Endodermal cell (in vitro differentiated cells): Measurements from ENCODE around the gene SORCS2. TPM values are rescaled to one million over a fixed set of nuclear protein-coding genes. Genes with fewer than 3 reads are reported as not detected.

Experiments used
- DNase-seq: peaks from one replicate; pipeline ENCODE4 v3.0.0-alpha.2; 2017
- H3K27ac ChIP-seq: 2 replicates; pipeline ENCODE4 v1.5.1; 2013; ENCODE audit warnings: mild to moderate bottlenecking, low read depth, low read length, moderate library complexity
- H3K27me3 ChIP-seq: 2 replicates; pipeline ENCODE4 v1.6.1; 2013; ENCODE audit warnings: mild to moderate bottlenecking, low read length, moderate library complexity; ENCODE audit not compliant: insufficient read depth, control insufficient read depth, poor library complexity, severe bottlenecking
- H3K36me3 ChIP-seq: 2 replicates; pipeline ENCODE4 v1.7.0; 2013; ENCODE audit warnings: mild to moderate bottlenecking, low read length, moderate library complexity; ENCODE audit not compliant: control insufficient read depth, insufficient read depth
- H3K4me1 ChIP-seq: one replicate; pipeline ENCODE4 v1.7.0; 2013; ENCODE audit warnings: low read length; ENCODE audit not compliant: control insufficient read depth, insufficient read depth
- H3K4me3 ChIP-seq: 2 replicates; pipeline ENCODE4 v1.5.1; 2013; ENCODE audit warnings: mild to moderate bottlenecking, low read length, moderate library complexity
- H3K9ac ChIP-seq: 2 replicates; pipeline ENCODE4 v1.6.1; 2013; ENCODE audit warnings: mild to moderate bottlenecking, low read length, moderate library complexity; ENCODE audit not compliant: poor library complexity, severe bottlenecking; ENCODE audit errors: extremely low read depth
- H3K9me3 ChIP-seq: 2 replicates; pipeline ENCODE4 v1.6.1; 2013; ENCODE audit warnings: mild to moderate bottlenecking, low read length, moderate library complexity; ENCODE audit not compliant: control insufficient read depth
- H3K27ac Mint-ChIP-seq: 2 replicates; pipeline ENCODE4 v1.8.0; 2020; ENCODE audit warnings: mixed read lengths
- H3K27me3 Mint-ChIP-seq: 2 replicates; pipeline ENCODE4 v1.8.0; 2021; ENCODE audit warnings: mild to moderate bottlenecking, mixed read lengths; ENCODE audit not compliant: insufficient read depth
- H3K36me3 Mint-ChIP-seq: 2 replicates; pipeline ENCODE4 v1.8.0; 2020; ENCODE audit warnings: low read depth, mixed read lengths
- H3K4me1 Mint-ChIP-seq: 2 replicates; pipeline ENCODE4 v1.8.0; 2020; ENCODE audit warnings: mixed read lengths
- H3K4me3 Mint-ChIP-seq: 2 replicates; pipeline ENCODE4 v1.8.0; 2020; ENCODE audit warnings: mild to moderate bottlenecking, moderate library complexity, mixed read lengths
- H3K9me3 Mint-ChIP-seq: 2 replicates; pipeline ENCODE4 v1.8.0; 2020; ENCODE audit warnings: mild to moderate bottlenecking, mixed read lengths
- CTCF ChIP-seq: fragments of 200-600 bp; sonication (generic); conservative IDR thresholded peaks from 2 replicates; pipeline ENCODE4 v1.5.0; 2021; ENCODE audit warnings: antibody characterized with exemption, mild to moderate bottlenecking
- WGBS, 2 experiments: methylation state at CpG; one replicate each; pipeline versions ENCODE4 v1.1.5 to v1.1.7; 2013; ENCODE audit warnings: missing lambda C conversion rate in 2 of 2, mixed read lengths in 1 of 2; ENCODE audit not compliant: insufficient coverage in 1 of 2, insufficient read length in 1 of 2; 5-methylcytosine and 5-hydroxymethylcytosine counted together
- total RNA-seq, 2 donors: library from RNA; stranded (reverse); fragmentation: NEBNext Ultra II Directional in 1 of 2; extraction: Animal tissue kit (Norgen Biotek cat#: 25700) in 1 of 2; gene quantifications; 2 replicates in 1 of 2; 3 replicates in 1 of 2; pipeline ENCODE4 v1.2.1, GENCODE V29; 2021

The SORCS2 gene
- total RNA-seq, 2 donors from 2014 or later = 1.4 to 1.9 TPM

- H3K27me3 Mint-ChIP-seq = peaks cover 43% of the 10 kb centered on the region
Measured at GRCh38 chr4:7408166-7408565, 215.8 kb downstream of the SORCS2 start.

GRCh38 chr4:7410446-7410845 lies 218.1 kb downstream of the SORCS2 start:
- no peak for TF ChIP-seq CTCF
- H3K27me3 Mint-ChIP-seq = peaks cover 55% of the 10 kb centered on the region
- no peaks in the 10 kb centered on the region for H3K36me3 Mint-ChIP-seq
- Histone ChIP-seq H3K36me3 (no peaks in the 10 kb centered on the region), H3K9me3 (peaks cover 18% of the 10 kb centered on the region), H3K27me3 (no peaks in the 10 kb centered on the region), H3K4me1 (peaks cover 5% of the 10 kb centered on the region), H3K9ac (no peak overlapping the region), H3K27ac (no peak overlapping the region), H3K4me3 (no peak overlapping the region)
- peak; percentile 25 for DNase-seq
- peaks cover 17% of the 10 kb centered on the region for H3K4me1 Mint-ChIP-seq
- peaks cover 9% of the 10 kb centered on the region for H3K9me3 Mint-ChIP-seq
- no peak overlapping the region for H3K4me3 Mint-ChIP-seq
- no peak overlapping the region for H3K27ac Mint-ChIP-seq
- 96 to 100% methylated on average over 1 of the region's 1 CpG for WGBS, 2 experiments

More at GRCh38 chr4:7408166-7408565, 215.8 kb downstream of the SORCS2 start:
- no peaks in the 10 kb centered on the region for H3K27me3 ChIP-seq
- peaks cover 18% of the 10 kb centered on the region for H3K9me3 ChIP-seq
- Mint-ChIP-seq H3K27ac (no peak overlapping the region), H3K9me3 (peaks cover 9% of the 10 kb centered on the region), H3K4me3 (no peak overlapping the region), H3K36me3 (no peaks in the 10 kb centered on the region), H3K4me1 (peaks cover 4% of the 10 kb centered on the region)
- no peak for DNase-seq
- H3K36me3 ChIP-seq = no peaks in the 10 kb centered on the region
- WGBS, 2 experiments = 87% methylated on average over 4 of the region's 4 CpGs; no CpG with 5 or more reads in 1 of the 2 experiments
- no peak overlapping the region for H3K9ac ChIP-seq
- H3K4me3 ChIP-seq = no peak overlapping the region
- TF ChIP-seq CTCF = no peak
- H3K4me1 ChIP-seq = no peaks in the 10 kb centered on the region
- no peak overlapping the region for H3K27ac ChIP-seq

- Mint-ChIP-seq H3K27me3 (peaks cover 60% of the 10 kb centered on the region), H3K27ac (no peak overlapping the region), H3K4me1 (peaks cover 24% of the 10 kb centered on the region), H3K4me3 (no peak overlapping the region), H3K36me3 (no peaks in the 10 kb centered on the region), H3K9me3 (peaks cover 9% of the 10 kb centered on the region)
- H3K4me1 ChIP-seq = peaks cover 7% of the 10 kb centered on the region
- DNase-seq = no peak
- peaks cover 18% of the 10 kb centered on the region for H3K9me3 ChIP-seq
- no peak overlapping the region for H3K27ac ChIP-seq
- TF ChIP-seq CTCF = no peak
- H3K27me3 ChIP-seq = no peaks in the 10 kb centered on the region
- H3K4me3 ChIP-seq = no peak overlapping the region
- no peaks in the 10 kb centered on the region for H3K36me3 ChIP-seq
- WGBS, 2 experiments = 80% methylated on average over 1 of the region's 1 CpG; no CpG with 5 or more reads in 1 of the 2 experiments
- no peak overlapping the region for H3K9ac ChIP-seq
Measured at GRCh38 chr4:7411491-7411890, 219.2 kb downstream of the SORCS2 start.
